Tongue (tissue), 2 donors: ENCODE results near the gene PIAS1. TPM values are rescaled to one million over a fixed set of nuclear protein-coding genes. Genes with fewer than 3 reads are reported as not detected.
"Not testable (repeated sequence)": the region's sequence is repeated elsewhere in the genome, so short reads cannot be mapped to it uniquely, and the experiment has no call there.

ENCODE experiments used
- DNase-seq: peaks from one replicate; pipeline ENCODE4 v3.0.0-alpha.2; 2015
- total RNA-seq: library from RNA; depleted of rRNA; stranded (reverse); fragments of >200 nt; gene quantifications from one replicate; pipeline ENCODE4 v1.2.3, GENCODE V29; 2014

The PIAS1 gene
- 45.0 TPM for total RNA-seq

GRCh38 chr15:68053701-68054627 lies at the start of gene PIAS1:
PIAS1 (plus strand) TSS chr15:68054315; CDS start chr15:68054327, 12 bp downstream.
- DNase-seq: peak; percentile 97

- DNase-seq: not testable (repeated sequence)
Measured at GRCh38 chr15:68007642-68008041, 46.5 kb upstream of the PIAS1 start.

- DNase-seq: no peak
Measured at GRCh38 chr15:68010361-68011153, 43.6 kb upstream of the PIAS1 start.

GRCh38 chr15:68012911-68013310 lies 41.2 kb upstream of the PIAS1 start:
- DNase-seq: no peak

- no peak for DNase-seq
Measured at GRCh38 chr15:68014219-68014618, 39.9 kb upstream of the PIAS1 start.

- no peak for DNase-seq
Measured at GRCh38 chr15:68015244-68015643, 38.9 kb upstream of the PIAS1 start.

GRCh38 chr15:68017201-68017600 lies 36.9 kb upstream of the PIAS1 start:
- DNase-seq: no peak

- DNase-seq: no peak
Measured at GRCh38 chr15:68018797-68019444, 35.2 kb upstream of the PIAS1 start.

- DNase-seq: no peak
Measured at GRCh38 chr15:68019814-68020525, 34.1 kb upstream of the PIAS1 start.

GRCh38 chr15:68020685-68021084 lies 33.4 kb upstream of the PIAS1 start:
- no peak for DNase-seq

- no peak for DNase-seq
Measured at GRCh38 chr15:68022061-68022460, 32.1 kb upstream of the PIAS1 start.

- DNase-seq: no peak
Measured at GRCh38 chr15:68023307-68024101, 30.6 kb upstream of the PIAS1 start.

- DNase-seq: no peak
Measured at GRCh38 chr15:68025835-68026424, 28.2 kb upstream of the PIAS1 start.

- DNase-seq: no peak
Measured at GRCh38 chr15:68027388-68027787, 26.7 kb upstream of the PIAS1 start.

- no peak for DNase-seq
Measured at GRCh38 chr15:68028137-68028887, 25.8 kb upstream of the PIAS1 start.

GRCh38 chr15:68028888-68029207 lies 25.3 kb upstream of the PIAS1 start:
- DNase-seq: no peak

GRCh38 chr15:68029959-68030358 lies 24.2 kb upstream of the PIAS1 start:
- DNase-seq: no peak

- no peak for DNase-seq
Measured at GRCh38 chr15:68031404-68031803, 22.7 kb upstream of the PIAS1 start.

GRCh38 chr15:68032672-68033071 lies 21.4 kb upstream of the PIAS1 start:
- no peak for DNase-seq

- peak; percentile 11 for DNase-seq
Measured at GRCh38 chr15:68034081-68034480, 20.0 kb upstream of the PIAS1 start.
